H1 (cell line): Measurements from ENCODE around the gene EPB41L4A. TPM values are rescaled to one million over a fixed set of nuclear protein-coding genes. Genes with fewer than 3 reads are reported as not detected.

Experiments used
- CTCF ChIA-PET: fragments of 300-600 bp; sonication (Branson Sonifier 250); formaldehyde crosslinking; loops from one replicate; lab custom pipeline; 2021; ENCODE audit not compliant: partially characterized antibody; lab: Charles Lee
- POLR2A ChIA-PET: fragments of 300-600 bp; sonication (Branson Sonifier 250); formaldehyde crosslinking; loops from one replicate; lab custom pipeline; 2021; ENCODE audit warnings: inconsistent platforms; ENCODE audit not compliant: partially characterized antibody; lab: Charles Lee
- DNase-seq, 2 experiments: peaks; one replicate each; pipeline versions ENCODE4 v3.0.0 to v3.0.0-alpha.2; 2010 to 2022; ENCODE audit warnings: low spot score in 2 of 2, low read depth in 1 of 2, mixed read lengths in 1 of 2
- FAIRE-seq: peaks from 2 replicates; lab custom pipeline; 2011; peaks lifted over from hg19 to GRCh38; lab: Jason Lieb, UNC
- H2AFZ ChIP-seq: 2 replicates; pipeline ENCODE4 v1.8.1; 2012; ENCODE audit warnings: low read length, inconsistent platforms
- H2AK5ac ChIP-seq: 2 replicates; pipeline ENCODE4 v1.6.1; 2013; ENCODE audit warnings: low read depth, low read length
- H2BK120ac ChIP-seq: replicated peaks from 2 replicates; pipeline ENCODE3; 2013; ENCODE audit warnings: low read depth, low read length, inconsistent platforms
- H2BK12ac ChIP-seq: 2 replicates; pipeline ENCODE4 v1.6.1; 2013; ENCODE audit warnings: low read depth, low read length
- H2BK15ac ChIP-seq: 2 replicates; pipeline ENCODE4 v1.6.1; 2013; ENCODE audit warnings: low read length
- H2BK20ac ChIP-seq: 2 replicates; pipeline ENCODE4 v1.6.1; 2013; ENCODE audit warnings: low read length
- H2BK5ac ChIP-seq: 2 replicates; pipeline ENCODE4 v1.6.1; 2013; ENCODE audit warnings: low read depth, low read length
- H3K14ac ChIP-seq: 2 replicates; pipeline ENCODE4 v1.6.1; 2013; ENCODE audit warnings: inconsistent platforms; ENCODE audit not compliant: insufficient read length
- H3K18ac ChIP-seq: 2 replicates; pipeline ENCODE4 v1.6.1; 2013; ENCODE audit warnings: low read length; ENCODE audit errors: extremely low read depth
- H3K23ac ChIP-seq: 2 replicates; pipeline ENCODE4 v1.6.1; 2013; ENCODE audit warnings: inconsistent platforms; ENCODE audit not compliant: insufficient read length
- H3K23me2 ChIP-seq: 2 replicates; pipeline ENCODE4 v1.6.1; 2013; ENCODE audit warnings: low read depth, low read length
- H3K27ac ChIP-seq: 2 replicates; pipeline ENCODE4 v1.6.1; 2011; ENCODE audit warnings: low read depth, low read length, inconsistent platforms
- H3K27me3 ChIP-seq, 4 experiments: replicated peaks in 1 of 4; 1 replicate in 1 of 4; 2 replicates in 3 of 4; pipeline versions ENCODE4 v1.6.1 to v1.8.1; 2011 to 2013; ENCODE audit warnings: low read length in 3 of 4, mild to moderate bottlenecking in 3 of 4, inconsistent platforms in 2 of 4, mixed read lengths in 2 of 4, moderate library complexity in 1 of 4; ENCODE audit not compliant: control insufficient read depth in 3 of 4, insufficient read depth in 3 of 4; ENCODE audit errors: extremely low read depth in 1 of 4
- H3K36me3 ChIP-seq, 4 experiments: 2 replicates each; pipeline versions ENCODE4 v1.6.1 to v1.8.1; 2011 to 2013; ENCODE audit warnings: mild to moderate bottlenecking in 4 of 4, low read length in 3 of 4, moderate library complexity in 2 of 4, control low read depth in 1 of 4, inconsistent platforms in 1 of 4; ENCODE audit not compliant: insufficient read depth in 4 of 4, control insufficient read depth in 2 of 4
- H3K4ac ChIP-seq: replicated peaks from 2 replicates; pipeline ENCODE3; 2013; ENCODE audit warnings: low read length, low read depth, mixed read lengths, inconsistent platforms; ENCODE audit not compliant: insufficient read length
- H3K4me1 ChIP-seq, 4 experiments: replicated peaks in 1 of 4; 1 replicate in 1 of 4; 2 replicates in 3 of 4; pipeline versions ENCODE4 v1.6.1 to v1.8.1; 2011 to 2013; ENCODE audit warnings: low read length in 3 of 4, inconsistent platforms in 2 of 4, mixed read lengths in 1 of 4; ENCODE audit not compliant: insufficient read depth in 4 of 4, control insufficient read depth in 3 of 4
- H3K4me2 ChIP-seq, 2 experiments: 2 replicates each; pipeline versions ENCODE4 v1.6.1 to v1.8.1; 2011 to 2013; ENCODE audit warnings: low read depth in 2 of 2, low read length in 2 of 2, control low read depth in 1 of 2, inconsistent platforms in 1 of 2, mild to moderate bottlenecking in 1 of 2; ENCODE audit not compliant: insufficient read depth in 1 of 2
- H3K4me3 ChIP-seq, 4 experiments: fragments of 200-600, 300-600 bp in 1 of 4; sonication (generic), shearing (Covaris generic), sonication (Bioruptor Twin) in 1 of 4; 2 replicates each; pipeline versions ENCODE4 v1.5.1 to v1.8.1; 2011 to 2016; ENCODE audit warnings: low read length in 4 of 4, low read depth in 3 of 4, control low read depth in 2 of 4, inconsistent platforms in 2 of 4, mild to moderate bottlenecking in 2 of 4, mixed read lengths in 1 of 4, moderate library complexity in 1 of 4; ENCODE audit not compliant: insufficient read depth in 2 of 4; ENCODE audit errors: extremely low read depth in 1 of 4
- H3K56ac ChIP-seq: replicated peaks from 2 replicates; pipeline ENCODE3; 2013; ENCODE audit warnings: low read depth, mild to moderate bottlenecking, mixed read lengths, low read length, inconsistent platforms; ENCODE audit not compliant: insufficient read length
- H3K79me1 ChIP-seq: 2 replicates; pipeline ENCODE4 v1.6.1; 2013; ENCODE audit warnings: low read depth, low read length, control low read depth
- H3K79me2 ChIP-seq, 2 experiments: 2 replicates each; pipeline versions ENCODE4 v1.6.1 to v1.8.1; 2012 to 2013; ENCODE audit warnings: low read length in 2 of 2, mild to moderate bottlenecking in 2 of 2, inconsistent platforms in 1 of 2; ENCODE audit not compliant: insufficient read depth in 2 of 2, control insufficient read depth in 1 of 2
- H3K9ac ChIP-seq, 4 experiments: replicated peaks in 1 of 4; 1 replicate in 1 of 4; 2 replicates in 3 of 4; pipeline versions ENCODE4 v1.6.1 to v1.8.1; 2011 to 2013; ENCODE audit warnings: low read depth in 3 of 4, low read length in 3 of 4, control low read depth in 2 of 4, mild to moderate bottlenecking in 2 of 4, moderate library complexity in 2 of 4, inconsistent platforms in 1 of 4; ENCODE audit errors: extremely low read depth in 1 of 4
- H3K9me3 ChIP-seq, 2 experiments: 2 replicates each; pipeline versions ENCODE4 v1.6.1 to v1.8.1; 2012 to 2013; ENCODE audit warnings: mild to moderate bottlenecking in 2 of 2, moderate library complexity in 2 of 2, control low read depth in 1 of 2, inconsistent platforms in 1 of 2, low read depth in 1 of 2, low read length in 1 of 2, mixed read lengths in 1 of 2; ENCODE audit not compliant: insufficient read depth in 2 of 2
- H4K20me1 ChIP-seq, 2 experiments: replicated peaks in 1 of 2; 2 replicates each; pipeline versions ENCODE3 to v1.8.1; 2011 to 2013; ENCODE audit warnings: inconsistent platforms in 2 of 2, low read length in 2 of 2, mild to moderate bottlenecking in 1 of 2; ENCODE audit not compliant: insufficient read depth in 2 of 2, control insufficient read depth in 1 of 2
- H4K5ac ChIP-seq: 2 replicates; pipeline ENCODE4 v1.6.1; 2013; ENCODE audit warnings: low read length, low read depth, mixed read lengths, inconsistent platforms; ENCODE audit not compliant: insufficient read length
- H4K8ac ChIP-seq: 2 replicates; pipeline ENCODE4 v1.8.0; 2013; ENCODE audit warnings: mild to moderate bottlenecking, moderate library complexity, low read length, inconsistent platforms; ENCODE audit not compliant: insufficient read depth; ENCODE audit errors: extremely low read depth
- H4K91ac ChIP-seq: replicated peaks from 2 replicates; pipeline ENCODE3; 2013; ENCODE audit warnings: low read length, mixed read lengths, inconsistent platforms; ENCODE audit not compliant: insufficient read length
- BCL11A ChIP-seq, 2 experiments: IDR thresholded peaks; one replicate each; pipeline ENCODE4 v1.6.1; 2011; ENCODE audit warnings: low read depth in 2 of 2, low read length in 2 of 2, mild to moderate bottlenecking in 2 of 2
- CHD1 ChIP-seq: IDR thresholded peaks from 2 replicates; pipeline ENCODE4 v1.6.1; 2012; ENCODE audit warnings: low read depth, low read length, improper control_type of control experiment
- CREB1 ChIP-seq: IDR thresholded peaks from 2 replicates; pipeline ENCODE4 v1.6.1; 2012; ENCODE audit warnings: inconsistent platforms
- MAX ChIP-seq: IDR thresholded peaks from 2 replicates; pipeline ENCODE4 v1.6.1; 2012; ENCODE audit warnings: inconsistent platforms
- POU5F1 ChIP-seq: IDR thresholded peaks from 2 replicates; pipeline ENCODE4 v1.6.1; 2011; ENCODE audit warnings: low read depth, mild to moderate bottlenecking, low read length, moderate library complexity
- SP2 ChIP-seq: IDR thresholded peaks from 2 replicates; pipeline ENCODE4 v1.6.1; 2012; ENCODE audit warnings: mild to moderate bottlenecking, low read length, inconsistent platforms
- TBP ChIP-seq: IDR thresholded peaks from 2 replicates; pipeline ENCODE4 v1.6.1; 2011; ENCODE audit warnings: low read depth, low read length, improper control_type of control experiment
- WGBS, 2 experiments: shearing (Covaris generic) in 1 of 2; methylation state at CpG; one replicate each; pipeline versions ENCODE4 v1.1.6 to v1.1.7; 2013 to 2015; ENCODE audit warnings: low lambda C conversion rate in 2 of 2, mixed read lengths in 2 of 2, inconsistent platforms in 1 of 2, low coverage in 1 of 2, missing lambda C conversion rate in 1 of 2; ENCODE audit not compliant: insufficient replicate concordance in 2 of 2, insufficient coverage in 1 of 2, insufficient read length in 1 of 2; ENCODE audit errors: extremely low coverage in 1 of 2, missing lambda C conversion rate in 1 of 2; 5-methylcytosine and 5-hydroxymethylcytosine counted together
- polyA plus RNA-seq, 7 experiments: library from polyadenylated mRNA; depleted of rRNA in 3 of 7; stranded (reverse) in 5 of 7; unstranded in 2 of 7; fragments of >200 nt in 5 of 7; fragments of 200-250 nt in 2 of 7; gene quantifications; 1 replicate in 5 of 7; 2 replicates in 1 of 7; 4 replicates in 1 of 7; pipeline versions ENCODE4 v1.2.1 to v1.2.3, GENCODE V29; 2011 to 2013; ENCODE audit warnings: missing spikeins in 2 of 7, mixed read lengths in 2 of 7
- total RNA-seq: library from RNA; stranded (reverse); fragmentation: NEBNext Ultra II Directional; extraction: Animal tissue kit (Norgen Biotek cat#: 25700); gene quantifications from 2 replicates; pipeline ENCODE4 v1.2.1, GENCODE V29; 2021

The EPB41L4A gene
- total and polyA plus RNA-seq, 2 of the 8 experiments (the other 6 are each of a cell fraction or from before 2014, with no cell fraction given) = 1.6 to 4.6 TPM

GRCh38 chr5:112411903-112412302 is 7.2 kb downstream of the EPB41L4A start:
- 69% methylated on average over 7 of the region's 7 CpGs; no CpG with 5 or more reads in 1 of the 2 experiments for WGBS, 2 experiments
- no peaks in the 10 kb centered on the region for H3K36me3 ChIP-seq
- H4K5ac ChIP-seq = no peak overlapping the region
- H3K4ac ChIP-seq = no peak overlapping the region
- H3K79me2 ChIP-seq = no peaks in the 10 kb centered on the region
- no peaks in the 10 kb centered on the region for H4K20me1 ChIP-seq
- no peak overlapping the region for H2AK5ac ChIP-seq
- H3K4me3 ChIP-seq = no peak overlapping the region
- no peak overlapping the region for H4K8ac ChIP-seq
- POLR2A ChIA-PET = interaction anchor here (1.6 kb wide), 1 partner anchor 14 kb away, joined by 3 read pairs; no protein-coding TSS in a partner anchor
- H3K27me3 ChIP-seq = peaks cover 0 to 3% (median 0%) of the 10 kb centered on the region in 4 experiments; a peak in 1 of 7 replicates
- no peak overlapping the region for H3K14ac ChIP-seq
- H3K18ac ChIP-seq = no peak overlapping the region
- H2AFZ ChIP-seq = peak overlapping the region; percentile 91; the same call in 1 of the 2 replicates
- peaks cover 2 to 6% (median 4%) of the 10 kb centered on the region in 4 experiments; a peak in 5 of 7 replicates for H3K4me1 ChIP-seq
- FAIRE-seq (no peak), DNase-seq (no peak)
- no peak overlapping the region for H3K27ac ChIP-seq
- no peaks in the 10 kb centered on the region for H3K9me3 ChIP-seq
- H2BK20ac ChIP-seq = no peak overlapping the region
- no peak overlapping the region for H2BK15ac ChIP-seq
- no peak overlapping the region for H3K23ac ChIP-seq
- H3K79me1 ChIP-seq = no peaks in the 10 kb centered on the region
- no peak overlapping the region for H2BK5ac ChIP-seq
- CTCF ChIA-PET = interaction anchor here (1.1 to 3.4 kb wide), 4 partner anchors 8 to 236 kb away, joined by 3 to 23 read pairs (median 5); partner anchors contain the start of gene EPB41L4A
- H3K23me2 ChIP-seq = no peaks in the 10 kb centered on the region
- H3K56ac ChIP-seq = no peak overlapping the region
- no peak overlapping the region for H3K4me2 ChIP-seq
- H2BK12ac ChIP-seq = no peak overlapping the region
- TF ChIP-seq TBP (no peak), CREB1 (no peak), MAX (0 out of 2 replicates have a peak, but pooled peaks have one; percentile 26), BCL11A (IDR thresholded peaks at IDR 0.05; ENCODE audit: low read depth in 2 of 2, low read length in 2 of 2) (no peak), POU5F1 (no peak), SP2 (no peak), CHD1 (no peak)
- TF ChIP-seq, all 59 proteins: peak for 1
- H4K91ac ChIP-seq = no peak overlapping the region
- no peak overlapping the region for H3K9ac ChIP-seq
- H2BK120ac ChIP-seq = no peak overlapping the region
